Parathyroid adenoma (tissue), 2 donors: ENCODE data around the gene VCL.
"Not testable (repeated sequence)": the region's sequence is repeated elsewhere in the genome, so short reads cannot be mapped to it uniquely, and the experiment has no call there.

ENCODE experiments used
- H2AFZ ChIP-seq: fragments of 300-600 bp; sonication (generic); one replicate; pipeline ENCODE4 v1.7.0; 2017; ENCODE audit warnings: antibody characterized with exemption, mild to moderate bottlenecking
- H3K27ac ChIP-seq: fragments of 300-600 bp; sonication (generic); one replicate; pipeline ENCODE4 v1.7.0; 2017
- H3K27me3 ChIP-seq: fragments of 300-600 bp; sonication (generic); one replicate; pipeline ENCODE4 v1.7.0; 2017; ENCODE audit warnings: low read length; ENCODE audit not compliant: control insufficient read depth, insufficient read depth
- H3K36me3 ChIP-seq: fragments of 300-600 bp; sonication (generic); one replicate; pipeline ENCODE4 v1.7.0; 2017; ENCODE audit warnings: low read length; ENCODE audit not compliant: control insufficient read depth, insufficient read depth
- H3K4me1 ChIP-seq: fragments of 300-600 bp; sonication (generic); one replicate; pipeline ENCODE4 v1.7.0; 2017; ENCODE audit warnings: control low read depth
- H3K4me2 ChIP-seq: fragments of 300-600 bp; sonication (generic); one replicate; pipeline ENCODE4 v1.7.0; 2017; ENCODE audit warnings: low read length
- H3K4me3 ChIP-seq: fragments of 300-600 bp; sonication (generic); one replicate; pipeline ENCODE4 v1.7.0; 2017; ENCODE audit warnings: low read depth, low read length
- H3K79me2 ChIP-seq: fragments of 300-600 bp; sonication (generic); one replicate; pipeline ENCODE4 v1.7.0; 2017; ENCODE audit warnings: control low read depth
- H3K9ac ChIP-seq: fragments of 300-600 bp; sonication (generic); one replicate; pipeline ENCODE4 v1.7.0; 2017; ENCODE audit warnings: mild to moderate bottlenecking
- H3K9me3 ChIP-seq: fragments of 300-600 bp; sonication (generic); one replicate; pipeline ENCODE4 v1.7.0; 2017; ENCODE audit warnings: low read length; ENCODE audit not compliant: control insufficient read depth
- CTCF ChIP-seq: fragments of 300-600 bp; sonication (generic); IDR thresholded peaks from one replicate; pipeline ENCODE4 v1.7.0; 2017; ENCODE audit warnings: antibody characterized with exemption, mild to moderate bottlenecking
- donor health status: primary hyperparathyroidism.

The VCL gene

DNA sequence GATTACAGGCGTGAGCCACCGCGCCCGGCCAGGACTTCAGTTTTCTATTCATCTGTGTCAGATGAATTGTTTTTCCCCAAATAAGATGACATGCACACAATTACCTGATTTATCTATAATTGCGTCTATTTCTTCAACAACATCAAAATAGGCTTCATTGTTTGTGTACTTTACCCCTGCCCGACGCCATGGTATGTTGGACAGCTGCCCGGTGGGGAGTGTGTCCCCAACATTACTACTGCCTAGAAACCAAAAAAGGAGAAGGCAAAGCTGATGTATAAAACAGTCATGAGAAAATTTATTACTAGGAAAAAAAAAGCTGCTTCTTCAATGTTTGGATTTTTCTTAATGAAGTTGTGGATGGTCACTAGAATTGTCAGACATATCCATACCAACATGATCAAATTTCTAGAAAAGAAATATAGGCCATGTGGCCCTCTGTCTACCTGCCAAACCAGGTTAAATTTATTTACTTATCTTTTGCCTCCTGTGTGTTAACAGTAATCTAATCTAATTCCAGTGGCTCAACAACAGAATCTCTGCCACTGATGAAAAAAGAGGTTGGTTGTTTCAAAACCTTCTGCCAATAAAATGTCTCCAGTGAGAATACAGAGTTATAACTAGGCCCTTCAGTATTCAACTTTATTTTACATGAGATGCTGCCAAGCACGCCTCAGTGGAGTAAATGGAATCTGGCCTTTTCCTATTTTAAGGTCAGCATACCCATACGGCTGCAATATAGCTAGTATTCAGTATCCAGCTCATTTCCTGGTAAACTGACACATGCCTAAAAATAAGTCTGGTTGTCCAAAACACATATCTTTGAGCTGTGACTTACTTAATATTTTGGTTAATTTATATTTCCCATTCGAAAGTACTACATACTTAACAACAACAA, 136.3 kb downstream of the VCL start:
- no peak overlapping the region for H3K27ac ChIP-seq
- H3K27me3 ChIP-seq: no peaks in the 10 kb centered on the region
- no peak overlapping the region for H2AFZ ChIP-seq
- H3K36me3 ChIP-seq: no peaks in the 10 kb centered on the region
- H3K9me3 ChIP-seq: no peaks in the 10 kb centered on the region
- H3K4me1 ChIP-seq: peaks cover 4% of the 10 kb centered on the region
- no peak for TF ChIP-seq CTCF
- H3K9ac ChIP-seq: no peak overlapping the region
- no peak overlapping the region for H3K4me2 ChIP-seq
- no peak overlapping the region for H3K4me3 ChIP-seq
- H3K79me2 ChIP-seq: no peaks in the 10 kb centered on the region

DNA sequence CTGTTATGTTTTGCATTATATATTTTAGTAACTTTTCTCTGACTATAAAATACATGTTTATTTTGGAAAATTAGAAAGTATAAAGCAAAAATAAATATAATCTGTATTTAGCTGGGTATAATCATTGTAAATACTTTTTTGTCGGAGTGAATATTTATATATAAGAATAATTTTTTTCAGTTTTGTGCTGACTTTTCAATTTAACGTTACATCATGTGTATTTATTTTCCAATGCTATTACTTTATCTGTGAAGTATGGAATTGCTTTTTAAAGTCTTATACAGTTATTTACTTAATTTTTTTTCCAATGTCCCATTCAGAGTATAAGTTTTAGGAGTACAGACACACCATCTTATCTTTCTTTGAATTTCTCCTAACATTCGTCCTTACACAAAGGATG, 137.5 kb downstream of the VCL start:
- no peaks in the 10 kb centered on the region for H3K36me3 ChIP-seq

DNA sequence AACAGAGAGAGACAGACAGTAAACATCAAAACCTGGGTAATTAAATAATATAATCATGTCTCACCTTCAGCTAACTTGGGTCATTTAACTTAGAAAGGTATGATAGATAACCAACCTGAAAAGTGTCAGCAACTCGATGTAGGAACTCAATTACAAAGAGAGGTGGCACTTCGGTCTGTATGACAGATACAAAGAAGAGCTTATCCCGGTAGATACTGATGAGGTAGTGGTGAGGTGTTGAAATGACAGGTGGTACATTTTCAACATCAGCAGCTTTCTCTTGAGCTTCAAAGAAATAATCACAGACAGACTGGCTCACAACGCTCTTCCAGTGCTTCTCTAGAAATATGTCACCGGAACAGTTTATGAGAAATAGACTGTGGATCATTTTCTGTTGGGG, 140.1 kb downstream of the VCL start:
- Histone ChIP-seq H3K27me3 (no peaks in the 10 kb centered on the region), H3K4me2 (no peak overlapping the region)

More for the DNA sequence above, 137.5 kb downstream of the VCL start:
- Histone ChIP-seq H3K27me3 (no peaks in the 10 kb centered on the region), H3K79me2 (no peaks in the 10 kb centered on the region), H3K9me3 (no peaks in the 10 kb centered on the region), H2AFZ (no peak overlapping the region), H3K4me2 (no peak overlapping the region), H3K9ac (no peak overlapping the region), H3K4me3 (no peak overlapping the region), H3K27ac (no peak overlapping the region), H3K4me1 (no peaks in the 10 kb centered on the region)
- TF ChIP-seq CTCF: no peak

DNA sequence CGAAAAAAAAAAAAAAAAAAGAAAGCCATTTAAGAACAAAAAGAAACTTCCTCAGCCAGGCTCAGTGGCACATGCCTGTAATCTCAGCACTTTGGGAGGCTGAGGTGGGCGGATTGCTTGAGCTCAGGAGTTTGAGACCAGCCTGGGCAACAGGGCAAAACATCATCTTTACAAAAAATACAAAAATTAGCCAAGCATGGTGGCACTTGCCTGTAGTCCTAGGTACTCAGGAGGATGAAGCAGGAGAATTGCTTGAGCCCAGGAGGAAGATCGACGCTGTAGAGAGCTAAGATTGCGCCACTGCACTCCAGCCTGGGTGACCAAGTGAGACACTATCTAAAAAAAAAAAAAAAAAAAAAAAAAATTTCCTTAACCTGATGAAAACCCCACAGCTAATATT, 140.7 kb downstream of the VCL start:
- H3K9me3 ChIP-seq, H3K27ac ChIP-seq, H3K4me2 ChIP-seq, H2AFZ ChIP-seq, H3K36me3 ChIP-seq, H3K27me3 ChIP-seq, H3K4me1 ChIP-seq, H3K4me3 ChIP-seq, H3K9ac ChIP-seq: not testable (repeated sequence)
- H3K79me2 ChIP-seq: peaks cover 12% of the 10 kb centered on the region

More for the DNA sequence above, 140.1 kb downstream of the VCL start:
- H3K9me3 ChIP-seq: no peaks in the 10 kb centered on the region
- H3K4me3 ChIP-seq: no peak overlapping the region
- H3K4me1 ChIP-seq: no peaks in the 10 kb centered on the region
- no peak overlapping the region for H2AFZ ChIP-seq
- peaks cover 10% of the 10 kb centered on the region for H3K79me2 ChIP-seq
- H3K27ac ChIP-seq: no peak overlapping the region
- no peaks in the 10 kb centered on the region for H3K36me3 ChIP-seq
- no peak overlapping the region for H3K9ac ChIP-seq
- TF ChIP-seq CTCF: no peak

- Histone ChIP-seq H3K36me3 (no peaks in the 10 kb centered on the region), H2AFZ (no peak overlapping the region), H3K79me2 (peaks cover 16% of the 10 kb centered on the region), H3K4me1 (no peaks in the 10 kb centered on the region), H3K4me2 (no peak overlapping the region), H3K27ac (no peak overlapping the region), H3K9ac (no peak overlapping the region), H3K9me3 (no peaks in the 10 kb centered on the region), H3K4me3 (no peak overlapping the region), H3K27me3 (no peaks in the 10 kb centered on the region)
- TF ChIP-seq CTCF: no peak
These were observed 142.1 kb downstream of the VCL start for GRCh38 chr10:74139981-74140380.
